GM12891 (cell line): ENCODE measurements around the gene LRRC74B.

ENCODE experiments used
- PAX5 ChIP-seq: IDR thresholded peaks from 2 replicates; pipeline ENCODE4 v1.6.1; 2011; ENCODE audit warnings: low read length, moderate library complexity, mild to moderate bottlenecking; ENCODE audit not compliant: insufficient read depth, severe bottlenecking
- POLR2A ChIP-seq: IDR thresholded peaks from 2 replicates; pipeline ENCODE4 v1.6.1; 2011; ENCODE audit warnings: low read depth, low read length, control low read depth
- POLR2AphosphoS5 ChIP-seq: IDR thresholded peaks from 2 replicates; pipeline ENCODE4 v1.6.1; 2011; ENCODE audit warnings: low read depth, low read length, control low read depth
- POU2F2 ChIP-seq: IDR thresholded peaks from 2 replicates; pipeline ENCODE4 v1.6.1; 2011; ENCODE audit warnings: low read depth, mild to moderate bottlenecking, control low read depth, low read length, moderate library complexity
- SPI1 ChIP-seq: IDR thresholded peaks from 2 replicates; pipeline ENCODE4 v1.6.1; 2011; ENCODE audit warnings: low read depth, low read length, control low read depth
- TAF1 ChIP-seq: IDR thresholded peaks from 2 replicates; pipeline ENCODE4 v1.6.1; 2011; ENCODE audit warnings: low read depth, low read length, control low read depth

DNA sequence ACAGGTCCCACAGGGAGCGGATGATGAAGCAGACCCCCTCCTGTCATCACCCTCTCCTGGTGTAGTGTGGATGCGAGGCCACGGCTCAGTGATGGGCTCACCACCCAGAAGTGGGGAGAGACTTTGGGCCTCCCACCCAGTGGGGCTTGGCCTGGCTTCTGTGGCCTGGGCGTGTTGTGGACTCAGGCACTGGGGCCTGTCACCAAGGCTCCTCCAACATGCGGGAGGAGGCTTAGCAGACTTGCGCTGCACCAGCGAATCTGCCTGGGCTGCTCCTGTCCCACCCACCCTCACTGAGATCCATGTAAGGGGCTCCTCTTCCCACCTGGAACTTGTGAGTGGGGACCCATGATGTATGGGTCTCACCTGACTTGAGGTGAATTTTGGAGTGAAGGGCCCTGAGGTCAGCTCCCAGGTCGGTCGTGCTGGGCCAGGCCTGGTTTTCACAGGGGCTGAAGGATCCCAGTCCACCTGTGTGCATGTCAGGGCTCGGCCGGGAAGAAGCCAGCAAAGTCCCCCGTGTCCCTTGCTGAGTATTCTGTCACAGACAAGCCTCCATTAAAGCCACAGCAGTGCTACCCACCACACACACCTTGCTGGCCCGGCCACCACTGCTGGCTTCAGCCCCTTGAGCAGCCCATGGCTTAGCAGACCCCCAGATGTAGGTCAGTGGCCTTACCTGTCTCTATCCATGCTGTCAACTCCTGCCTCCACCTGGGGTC lies 48.0 kb upstream of the LRRC74B start:
- peak; percentile 41; the same call in 1 of the 2 replicates for TF ChIP-seq POLR2AphosphoS5
- TF ChIP-seq POLR2A = no peak
- TF ChIP-seq TAF1 = no peak
- TF ChIP-seq SPI1 = no peak
- no peak for TF ChIP-seq POU2F2
- TF ChIP-seq PAX5 = no peak
